Right ventricle myocardium inferior (tissue), 1 donor: ENCODE data around the gene CCNF. TPM values are rescaled to one million over a fixed set of nuclear protein-coding genes. Genes with fewer than 3 reads are reported as not detected.
A peak's percentile ranks its signal among the peaks of the same experiment; 100 is the strongest.
"Not testable (repeated sequence)": the region's sequence is repeated elsewhere in the genome, so short reads cannot be mapped to it uniquely, and the experiment has no call there.

ENCODE experiments used
- ATAC-seq: fragments of 200-7000 bp; cut with Tn5 transposase; one replicate; pipeline ENCODE4 v1.9.1; 2020; ENCODE audit warnings: mild to moderate bottlenecking, moderate library complexity
- DNase-seq: peaks from one replicate; pipeline ENCODE4 v3.0.0; 2021; ENCODE audit errors: missing footprints
- intact Hi-C: fragments of 100-400 bp; cut with DNase I; formaldehyde crosslinking; loops from one replicate; pipeline ENCODE4 v1.11.0; 2022
- long read RNA-seq: library from polyadenylated mRNA; unstranded; transcript quantifications from one replicate; pipeline ENCODE4 v2.0.0, GENCODE V29; 2021
- total RNA-seq: library from RNA; stranded (reverse); fragmentation: NEBNext Ultra II Directional; extraction: Animal tissue kit (Norgen Biotek cat#: 25700); gene quantifications from one replicate; pipeline ENCODE4 v1.2.1, GENCODE V29; 2021
- donor health status: DM: no; HTN: yes; CAD: no; lungs with severe emphysema.

CCNF gene, protein sequence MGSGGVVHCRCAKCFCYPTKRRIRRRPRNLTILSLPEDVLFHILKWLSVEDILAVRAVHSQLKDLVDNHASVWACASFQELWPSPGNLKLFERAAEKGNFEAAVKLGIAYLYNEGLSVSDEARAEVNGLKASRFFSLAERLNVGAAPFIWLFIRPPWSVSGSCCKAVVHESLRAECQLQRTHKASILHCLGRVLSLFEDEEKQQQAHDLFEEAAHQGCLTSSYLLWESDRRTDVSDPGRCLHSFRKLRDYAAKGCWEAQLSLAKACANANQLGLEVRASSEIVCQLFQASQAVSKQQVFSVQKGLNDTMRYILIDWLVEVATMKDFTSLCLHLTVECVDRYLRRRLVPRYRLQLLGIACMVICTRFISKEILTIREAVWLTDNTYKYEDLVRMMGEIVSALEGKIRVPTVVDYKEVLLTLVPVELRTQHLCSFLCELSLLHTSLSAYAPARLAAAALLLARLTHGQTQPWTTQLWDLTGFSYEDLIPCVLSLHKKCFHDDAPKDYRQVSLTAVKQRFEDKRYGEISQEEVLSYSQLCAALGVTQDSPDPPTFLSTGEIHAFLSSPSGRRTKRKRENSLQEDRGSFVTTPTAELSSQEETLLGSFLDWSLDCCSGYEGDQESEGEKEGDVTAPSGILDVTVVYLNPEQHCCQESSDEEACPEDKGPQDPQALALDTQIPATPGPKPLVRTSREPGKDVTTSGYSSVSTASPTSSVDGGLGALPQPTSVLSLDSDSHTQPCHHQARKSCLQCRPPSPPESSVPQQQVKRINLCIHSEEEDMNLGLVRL
- 1.2 TPM for total RNA-seq
- long read RNA-seq, full-length matches to known transcripts, result 1 of 2 reads
- long read RNA-seq, partial matches to known transcripts, result 1 of 2 reads
- long read RNA-seq, other reads (novel, unspliced or antisense), result 0 of 2 reads

DNA sequence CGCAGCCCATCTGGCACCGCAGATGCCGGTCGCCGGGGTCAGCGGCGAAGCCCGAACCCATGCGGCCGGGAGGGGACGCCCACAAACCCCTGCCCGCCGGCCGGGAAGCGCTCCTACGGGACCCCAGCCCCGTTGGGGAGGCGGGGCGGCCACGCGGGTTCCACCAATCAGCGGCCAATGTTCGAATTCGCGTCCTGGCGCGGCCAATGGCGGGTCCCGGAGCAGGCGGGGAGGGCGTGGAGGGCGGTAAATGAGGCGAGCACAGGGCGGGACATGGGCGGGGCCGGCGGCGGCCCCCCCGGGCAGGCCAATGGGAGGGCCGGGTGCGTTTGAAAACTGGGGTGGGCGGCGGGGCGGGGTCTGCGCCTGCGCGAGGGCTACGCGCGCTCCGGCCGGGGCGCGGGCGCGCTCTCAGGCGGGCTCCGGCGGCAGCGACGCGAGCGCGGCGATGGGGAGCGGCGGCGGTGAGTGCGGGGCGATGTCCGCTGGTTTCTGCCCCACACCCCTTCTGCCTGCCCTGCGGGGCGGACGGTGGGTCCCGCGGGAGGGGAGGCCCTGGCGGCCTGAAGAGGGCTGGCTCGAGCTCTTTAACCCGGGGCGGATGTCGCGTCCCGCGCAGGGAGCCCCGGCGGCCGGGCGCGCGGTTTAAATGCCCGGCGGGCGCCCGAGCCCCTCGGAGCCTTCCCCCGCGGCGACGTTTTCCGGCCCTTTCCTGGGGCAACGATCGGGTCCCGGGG is at the start of gene CCNF:
TSS of gene CCNF (plus strand) at position 414 of the 737 bp plus-strand sequence. CDS start at position 449, 35 bp downstream.
- intact Hi-C loops, result loop anchor here (5.0 kb wide), 1 partner anchor 73 kb away; no protein-coding TSS in a partner anchor
- DNase-seq (peak; percentile 99), ATAC-seq (peak; percentile 99)

DNA sequence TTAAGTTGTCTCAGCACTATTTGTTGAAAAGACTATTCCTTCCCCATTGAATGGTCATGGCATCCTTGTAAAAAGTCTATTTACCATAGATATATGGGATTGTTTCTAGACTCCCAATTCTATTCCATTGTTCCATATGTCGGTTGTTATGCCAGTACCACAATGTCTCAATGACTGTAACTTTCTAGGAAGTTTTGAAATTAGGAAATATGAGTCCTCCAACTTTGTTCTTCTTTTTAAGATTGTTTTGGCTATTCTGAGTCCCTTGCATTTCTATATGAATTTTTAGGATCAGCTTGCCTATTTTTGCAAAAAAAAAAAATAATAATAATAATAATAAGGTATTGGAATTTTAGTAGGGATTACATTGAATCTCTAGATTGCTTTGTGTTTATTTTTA is 45.7 kb upstream of the CCNF start:
- ATAC-seq (no peak), DNase-seq (no peak)
- intact Hi-C loops, result no loop called here

DNA sequence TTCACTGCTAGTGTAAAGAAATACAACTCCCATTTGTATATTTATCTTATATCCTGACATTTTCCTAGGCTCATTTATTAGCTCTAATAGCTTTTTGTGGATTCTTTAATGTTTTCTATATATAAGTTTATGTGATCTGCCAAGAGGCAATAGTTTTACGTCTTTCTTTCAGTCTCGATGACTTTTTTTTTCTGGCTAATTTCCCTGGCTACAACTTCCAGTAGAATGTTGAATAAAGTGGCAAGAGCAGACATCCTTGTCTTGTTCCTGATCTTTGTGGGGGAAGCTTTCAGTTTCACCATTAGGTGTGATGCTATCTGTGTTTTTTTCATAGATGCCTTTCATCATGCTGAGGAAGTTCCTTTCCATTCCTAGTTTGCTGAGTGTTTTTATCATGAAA is 44.8 kb upstream of the CCNF start:
- ATAC-seq, result no peak
- no peak for DNase-seq
- intact Hi-C loops, result no loop called here

DNA sequence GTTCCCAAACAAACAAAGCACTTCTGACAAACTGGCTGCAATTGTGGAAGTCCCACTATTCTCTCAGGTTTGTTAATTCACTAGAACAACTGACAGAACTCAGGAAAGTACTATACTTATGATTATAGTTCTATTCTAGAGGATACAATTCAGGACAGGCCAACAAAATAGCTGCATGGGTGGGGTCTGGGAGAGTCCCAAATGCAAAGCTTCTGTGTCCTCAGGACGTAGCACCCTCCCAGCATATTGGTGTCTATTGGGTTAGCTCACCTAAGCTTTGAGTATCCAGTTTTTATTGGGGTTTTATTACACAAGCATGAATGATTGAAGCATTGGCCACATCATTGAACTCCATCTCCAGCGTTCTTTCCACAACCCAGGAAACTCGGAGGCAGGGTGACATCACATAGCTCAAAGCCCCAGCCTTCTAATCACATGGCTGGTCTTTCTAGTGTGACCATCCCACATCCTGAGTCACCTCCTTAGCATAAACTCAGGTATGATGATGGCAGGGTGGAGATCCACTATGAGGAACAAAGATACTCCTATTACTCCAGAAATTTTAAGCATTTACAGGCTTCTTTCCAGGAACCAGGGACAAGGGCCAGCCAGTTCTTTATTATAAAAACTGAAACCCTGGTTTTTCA is 43.9 kb upstream of the CCNF start:
- ATAC-seq (no peak), DNase-seq (no peak)
- intact Hi-C loops, result no loop called here

DNA sequence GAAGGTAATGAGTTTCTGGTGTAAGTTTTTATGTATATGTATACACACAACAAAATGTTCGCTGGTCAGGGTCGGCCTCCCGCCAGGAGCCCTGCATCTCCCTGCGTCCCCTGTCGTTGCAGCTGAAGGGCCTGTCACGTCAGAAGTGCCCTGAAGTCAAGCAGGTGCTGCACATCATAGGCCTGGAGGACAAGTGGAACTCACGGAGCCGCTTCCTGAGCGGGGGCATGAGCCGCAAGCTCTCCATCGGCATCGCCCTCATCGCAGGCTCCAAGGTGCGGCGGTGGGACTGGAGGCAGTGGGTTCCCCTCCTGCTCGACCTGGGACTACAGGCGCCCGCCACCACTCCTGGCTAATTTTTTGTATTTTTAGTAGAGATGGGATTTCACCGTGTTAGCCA is 43.3 kb upstream of the CCNF start:
- intact Hi-C loops, ATAC-seq, DNase-seq: not testable (repeated sequence)

DNA sequence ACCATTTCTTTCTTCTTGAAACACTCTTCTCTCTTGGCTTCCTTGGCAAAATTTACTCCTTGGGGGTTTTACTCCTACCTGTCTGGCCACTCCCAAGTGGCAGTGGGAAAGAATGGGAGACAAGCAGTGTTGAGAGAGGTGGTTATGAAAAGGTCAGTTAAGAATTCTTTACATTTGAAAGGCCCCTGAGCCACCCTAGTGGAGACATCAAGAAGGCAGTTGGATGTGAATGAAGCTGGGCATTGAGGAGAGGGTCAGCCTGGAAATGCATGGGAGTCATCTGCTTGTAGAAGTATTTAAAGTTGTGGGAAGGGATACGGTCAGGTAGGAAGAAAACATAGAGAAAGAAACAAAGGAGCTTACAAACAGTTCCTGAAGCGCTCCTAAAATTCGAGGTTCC is 42.3 kb upstream of the CCNF start:
- intact Hi-C loops, result no loop called here
- ATAC-seq, result no peak
- no peak for DNase-seq

DNA sequence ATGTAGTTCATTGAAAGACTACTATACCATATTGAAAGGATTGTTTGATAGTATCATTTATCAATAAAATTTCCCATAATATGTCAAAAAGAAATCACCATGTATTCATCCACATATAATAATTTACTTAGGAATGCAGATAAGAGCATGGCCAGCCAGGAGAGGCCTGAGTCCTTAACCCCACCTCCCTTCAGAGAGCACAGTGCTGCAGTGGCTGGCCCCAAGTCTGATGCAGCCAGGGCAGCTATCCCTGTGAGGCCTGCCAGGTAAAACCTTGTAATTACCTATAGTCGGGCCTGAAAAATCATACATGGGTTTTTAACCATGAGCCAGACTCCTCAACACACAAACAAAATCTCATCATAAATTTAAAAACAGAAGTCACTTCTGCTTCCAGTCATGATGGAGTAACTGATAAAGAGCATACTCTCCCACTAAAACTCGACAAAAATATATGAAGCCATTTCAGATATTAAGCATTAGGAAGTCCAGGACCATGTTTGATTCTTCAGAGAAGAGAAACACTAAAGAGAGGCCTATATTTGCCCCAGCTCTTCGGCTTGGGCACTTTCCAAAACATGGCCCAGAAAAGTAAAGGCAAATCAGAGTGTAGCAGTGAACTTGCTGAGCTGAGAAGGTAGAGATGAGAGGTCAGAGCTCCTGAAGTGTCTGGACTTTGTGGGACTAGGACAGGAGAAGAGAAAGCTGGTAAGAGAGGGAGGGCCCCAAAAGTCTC is 40.9 kb upstream of the CCNF start:
- no peak for ATAC-seq
- no peak for DNase-seq
- intact Hi-C loops, result no loop called here

DNA sequence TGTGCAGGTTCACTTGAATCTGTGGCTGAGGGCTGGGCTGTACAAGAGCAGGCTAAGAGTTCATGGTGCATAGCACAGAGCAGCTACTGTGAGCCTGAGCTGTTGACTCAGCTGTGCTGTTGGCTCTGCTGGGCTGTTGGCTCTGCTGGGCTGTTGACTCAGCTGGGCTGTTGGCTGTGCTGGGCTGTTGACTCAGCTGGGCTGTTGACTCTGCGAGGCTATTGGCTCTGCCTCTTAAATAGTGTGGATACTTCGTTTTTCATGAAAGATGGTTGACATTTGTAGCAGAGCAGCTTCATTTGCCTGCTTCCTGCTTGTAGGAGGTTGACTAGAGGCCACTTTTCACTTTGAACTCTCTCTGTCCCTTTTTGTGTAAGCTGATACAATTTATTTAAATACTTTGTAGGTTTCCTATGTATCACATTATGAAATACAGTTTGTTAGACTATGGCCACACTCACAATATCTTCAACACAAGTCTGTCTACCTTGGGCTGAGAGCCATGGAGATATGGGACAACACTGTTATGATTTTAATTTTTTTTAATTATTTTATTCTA is 40.3 kb upstream of the CCNF start:
- intact Hi-C loops, result no loop called here
- no peak for ATAC-seq

DNA sequence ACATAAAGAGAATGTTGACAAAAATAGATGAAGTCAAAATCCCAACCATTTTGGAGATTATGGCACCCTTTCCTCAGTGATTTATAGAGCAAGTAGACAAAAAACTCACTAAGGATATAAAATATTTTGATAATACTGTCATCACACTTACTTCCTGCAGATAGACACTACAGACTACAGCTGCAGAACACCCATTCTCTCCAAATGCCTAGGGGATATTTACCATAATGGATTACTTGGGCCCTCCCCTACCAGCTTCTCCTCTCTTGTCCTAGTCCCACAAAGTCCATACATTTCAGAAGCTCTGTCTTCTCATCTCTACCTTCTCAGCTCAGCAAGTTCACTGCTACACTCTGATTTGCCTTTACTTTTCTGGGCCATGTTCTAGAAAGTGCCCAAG is 37.2 kb upstream of the CCNF start:
- DNase-seq (no peak), ATAC-seq (no peak)
- intact Hi-C loops, result no loop called here

More for the DNA sequence above, 40.3 kb upstream of the CCNF start:
- no peak for DNase-seq

DNA sequence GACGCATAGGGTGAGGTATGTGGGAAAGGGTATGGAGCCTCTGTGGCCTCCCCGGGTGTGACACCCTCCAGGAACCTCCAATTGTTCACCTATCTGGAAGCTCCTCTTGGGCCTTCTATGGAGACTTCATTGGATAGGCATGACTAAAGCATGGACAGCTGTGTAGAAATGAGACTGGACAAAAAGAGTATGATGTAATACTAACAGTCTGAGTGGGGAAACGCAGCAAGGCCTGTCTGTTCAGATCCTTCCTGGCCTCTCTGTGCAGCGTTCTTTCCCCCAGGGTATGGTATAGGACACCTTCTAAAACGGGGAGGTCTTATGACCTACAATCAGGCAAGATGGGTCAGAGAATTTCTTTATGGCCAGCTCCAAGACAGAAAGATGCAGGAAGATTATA is 30.7 kb upstream of the CCNF start:
- intact Hi-C loops, result no loop called here
- no peak for ATAC-seq

DNA sequence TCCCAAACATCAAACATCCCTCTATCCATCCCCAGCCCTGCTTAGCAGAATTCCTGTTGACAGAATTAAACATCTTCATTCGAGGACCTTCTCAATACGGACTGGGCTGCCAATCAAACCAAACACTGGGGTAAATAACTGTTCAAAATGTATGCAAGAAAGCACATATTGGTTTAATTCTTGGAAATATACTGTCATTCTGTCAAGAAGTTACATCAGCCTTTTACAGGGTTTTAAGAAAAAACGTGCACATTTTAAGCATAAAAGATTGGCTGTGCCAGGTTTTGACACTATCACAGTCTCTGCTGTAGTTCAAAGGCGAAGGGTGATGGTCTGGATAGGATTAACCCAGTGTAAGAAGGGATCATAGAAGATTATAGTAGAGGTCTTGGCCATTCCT is 25.1 kb upstream of the CCNF start:
- DNase-seq, result no peak
- intact Hi-C loops, result no loop called here
- no peak for ATAC-seq

More for the DNA sequence above, 30.7 kb upstream of the CCNF start:
- no peak for DNase-seq

DNA sequence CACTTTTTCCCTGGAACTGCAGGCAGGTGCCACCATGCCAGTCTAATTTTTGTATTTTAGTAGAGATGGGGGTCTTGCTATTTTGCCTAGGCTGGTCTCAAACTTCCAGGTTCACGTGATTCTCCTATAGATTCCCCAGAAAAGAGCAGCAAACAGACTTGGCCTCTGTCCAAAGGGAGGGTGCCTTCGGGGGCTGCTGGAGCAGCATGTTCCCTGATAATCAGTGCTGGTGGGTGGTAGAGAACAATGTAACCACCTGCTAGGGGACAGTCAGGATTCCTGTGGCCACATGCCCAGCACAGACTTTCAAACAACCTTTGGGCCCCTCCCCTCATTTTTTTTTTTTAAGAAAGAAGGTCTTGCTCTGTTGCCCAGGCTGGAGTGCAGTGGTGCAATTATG is 14.2 kb upstream of the CCNF start:
- ATAC-seq (no peak), DNase-seq (no peak)
- intact Hi-C loops, result no loop called here

DNA sequence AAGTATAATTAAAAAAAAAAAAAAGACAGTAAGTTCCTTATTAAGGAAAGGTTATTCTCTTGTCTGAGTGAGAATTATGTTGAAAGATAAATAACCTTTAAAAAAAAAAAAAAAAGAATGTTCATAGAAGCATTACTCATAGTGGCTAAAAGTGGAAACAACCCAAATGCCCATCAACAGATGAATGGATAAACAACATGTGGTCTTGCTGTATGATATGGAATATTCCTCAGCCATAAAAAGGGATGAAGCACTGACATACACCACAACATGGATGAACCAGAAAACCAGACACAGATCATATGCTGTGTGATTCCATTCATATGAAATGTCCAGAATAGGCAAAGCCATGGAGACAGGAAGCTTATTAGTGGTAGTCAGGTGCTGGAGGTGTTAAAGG is 9.2 kb upstream of the CCNF start:
- intact Hi-C loops, result no loop called here
- DNase-seq, result no peak
- no peak for ATAC-seq

DNA sequence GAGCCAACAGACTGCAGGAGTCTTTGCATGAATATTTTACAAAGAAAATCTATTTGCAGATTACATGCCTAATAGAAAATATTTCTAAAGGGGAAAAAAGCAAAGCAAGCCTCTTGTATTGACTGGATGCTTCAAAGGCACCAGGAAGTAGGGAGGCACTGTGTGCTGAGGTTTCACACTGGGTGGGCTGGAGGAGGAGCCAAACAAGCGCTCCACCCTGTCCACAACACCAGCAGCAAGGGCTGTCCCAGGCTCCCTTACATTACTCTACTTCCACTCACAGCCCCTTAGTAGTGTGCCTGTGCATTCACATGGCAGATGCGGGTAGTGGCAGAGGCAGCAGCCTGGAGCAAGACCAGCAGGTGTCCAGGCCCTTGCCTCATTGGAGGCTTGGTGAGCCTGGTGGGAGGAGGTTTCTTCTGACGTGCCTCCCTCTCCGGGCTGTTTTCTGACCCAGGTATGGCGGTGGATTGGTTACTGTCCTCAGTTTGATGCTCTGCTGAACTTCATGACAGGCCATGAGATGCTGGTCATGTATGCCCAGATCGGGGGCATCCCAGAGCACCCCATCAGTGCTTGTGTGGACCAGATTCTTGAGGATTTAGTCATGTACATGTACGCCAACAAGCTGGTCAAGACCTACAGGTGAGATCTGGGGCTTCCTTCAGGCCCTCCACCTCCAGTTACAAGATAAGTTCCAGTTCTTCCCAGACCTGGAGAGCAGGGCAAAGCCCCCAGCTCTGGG is 7.0 kb upstream of the CCNF start:
- intact Hi-C loops, result loop anchor here (2.0 kb wide), 1 partner anchor 81 kb away; the partner anchor contains the start of gene ABCA3
- ATAC-seq, result no peak
- DNase-seq, result no peak

DNA sequence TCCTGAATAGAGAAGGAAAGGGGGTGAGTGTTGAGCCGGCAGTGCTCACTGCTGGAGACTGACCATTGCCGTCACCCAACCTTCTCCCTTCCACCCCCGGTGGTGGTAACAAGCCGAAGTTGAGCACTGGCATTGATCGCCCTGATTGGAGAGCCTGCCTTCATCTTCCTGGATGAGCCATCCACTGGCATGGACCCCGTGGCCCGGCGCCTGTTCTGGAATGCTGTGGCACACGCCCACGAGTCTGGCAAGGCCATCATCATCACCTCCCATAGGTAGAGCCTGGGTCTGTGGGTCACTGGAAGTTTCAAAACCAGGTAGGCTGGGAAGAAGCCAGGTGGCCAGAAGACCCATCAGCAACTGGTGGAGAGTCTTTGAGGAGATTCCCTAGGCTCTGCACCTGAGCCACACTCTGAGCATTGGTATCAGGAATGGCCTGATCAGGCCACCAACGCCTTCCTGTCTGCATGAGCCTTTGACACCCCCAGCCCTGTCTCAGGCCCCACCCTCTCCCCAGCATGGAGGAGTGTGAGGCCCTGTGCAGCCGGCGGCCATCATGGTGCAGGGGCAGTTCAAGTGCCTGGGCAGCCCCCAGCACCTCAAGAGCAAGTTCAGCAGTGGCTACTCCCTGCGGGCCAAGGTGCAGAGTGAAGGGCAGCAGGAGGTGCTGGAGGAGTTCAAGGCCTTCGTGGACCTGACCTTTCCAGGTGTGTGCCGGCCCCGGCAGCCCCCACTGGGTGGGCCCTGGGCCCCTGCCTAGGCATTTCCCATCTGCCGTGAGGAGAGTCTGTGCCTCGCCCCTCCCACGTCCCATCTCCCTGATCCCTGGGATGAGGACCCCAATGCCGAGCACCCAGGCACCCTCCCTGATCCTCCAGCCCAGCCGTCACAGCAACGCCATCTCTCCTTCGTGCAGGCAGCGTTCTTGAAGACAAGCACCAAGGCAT is 4.9 kb upstream of the CCNF start:
- ATAC-seq (no peak), DNase-seq (no peak)
- intact Hi-C loops, result loop anchor here (5.0 kb wide), 1 partner anchor 78 kb away; no protein-coding TSS in a partner anchor

DNA sequence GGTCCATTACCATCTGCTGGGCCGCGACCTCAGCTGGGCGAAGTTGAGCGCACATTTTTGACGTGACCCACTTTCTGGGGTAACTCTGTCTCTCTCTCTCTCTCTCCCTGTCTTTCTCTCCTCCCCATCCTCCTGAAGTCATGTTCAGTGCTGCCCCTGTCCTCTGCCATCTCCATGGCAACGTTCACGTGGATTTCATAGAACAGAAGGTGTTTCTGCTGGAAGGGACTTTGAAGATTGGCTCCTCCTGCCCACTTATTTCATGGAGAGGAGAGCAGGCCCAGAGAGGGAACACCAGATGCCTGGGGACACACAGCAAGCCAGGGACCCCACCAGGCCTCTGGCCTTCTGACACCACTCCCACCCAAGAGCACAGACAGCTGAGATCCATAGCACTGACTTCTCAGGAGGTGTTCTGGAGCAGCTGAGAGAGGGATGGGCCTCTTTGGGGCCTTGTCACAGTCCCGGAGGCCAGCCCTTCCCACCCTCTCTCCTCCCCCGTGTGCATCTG is 4.2 kb upstream of the CCNF start:
- DNase-seq (no peak), ATAC-seq (no peak)
- intact Hi-C loops, result loop anchor here (5.0 kb wide), 1 partner anchor 77 kb away; no protein-coding TSS in a partner anchor
